Chondrocyte (in vitro differentiated cells): Measurements from ENCODE around the gene ARMC3. TPM values are rescaled to one million over a fixed set of nuclear protein-coding genes. Genes with fewer than 3 reads are reported as not detected.

Experiments used
- DNase-seq: peaks from one replicate; pipeline ENCODE4 v3.0.0; 2021; ENCODE audit warnings: mixed read lengths, low spot score
- H3K27ac Mint-ChIP-seq: one replicate; pipeline ENCODE4 v1.8.0; 2021; ENCODE audit warnings: mild to moderate bottlenecking, moderate library complexity, mixed read lengths; ENCODE audit not compliant: unreplicated experiment
- H3K27me3 Mint-ChIP-seq: 2 replicates; pipeline ENCODE4 v1.8.0; 2021; ENCODE audit warnings: low read depth, mixed read lengths
- H3K36me3 Mint-ChIP-seq: 2 replicates; pipeline ENCODE4 v1.8.0; 2021; ENCODE audit warnings: low read depth, mixed read lengths
- H3K4me1 Mint-ChIP-seq: 2 replicates; pipeline ENCODE4 v1.8.0; 2021; ENCODE audit warnings: low read depth, mild to moderate bottlenecking, mixed read lengths
- H3K4me3 Mint-ChIP-seq: one replicate; pipeline ENCODE4 v1.8.0; 2021; ENCODE audit warnings: mild to moderate bottlenecking, moderate library complexity, mixed read lengths; ENCODE audit not compliant: unreplicated experiment
- H3K9me3 Mint-ChIP-seq: 2 replicates; pipeline ENCODE4 v1.8.0; 2021; ENCODE audit warnings: low read depth, mixed read lengths
- total RNA-seq: library from RNA; stranded (reverse); gene quantifications from 3 replicates; pipeline ENCODE4 v1.2.1, GENCODE V29; 2021
- TF ChIP-seq, protein P1 (sequence below): fragments of 200-600 bp; sonication (generic); IDR thresholded peaks from 2 replicates; pipeline ENCODE4 v1.5.0; 2021; ENCODE audit warnings: antibody characterized with exemption, mild to moderate bottlenecking, moderate library complexity

The ARMC3 gene
- total RNA-seq, 1 donor from 2014 or later = 0.27 TPM

DNA sequence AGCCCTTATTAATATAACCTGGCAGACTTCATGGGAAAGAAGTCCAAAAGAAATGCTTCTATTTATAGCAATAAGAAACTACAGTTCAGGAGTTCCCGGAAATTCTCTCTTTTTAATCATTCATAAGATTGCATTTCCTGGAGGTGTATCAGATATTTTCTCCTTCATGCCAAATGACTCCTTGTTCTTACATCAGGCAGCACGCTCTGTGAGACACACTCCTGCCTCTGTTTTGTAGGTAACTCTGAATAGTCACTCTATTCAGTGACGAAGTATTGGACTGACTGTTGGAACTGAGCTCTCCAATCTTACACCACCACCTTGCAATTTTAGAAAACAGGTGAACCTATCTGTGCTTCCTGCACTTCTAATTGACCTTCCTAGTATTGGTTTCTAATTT lies 88.8 kb downstream of the ARMC3 start:
- Mint-ChIP-seq H3K27me3 (peaks cover 28% of the 10 kb centered on the region), H3K9me3 (peaks cover 9% of the 10 kb centered on the region), H3K4me3 (no peak overlapping the region), H3K4me1 (no peaks in the 10 kb centered on the region), H3K27ac (no peak overlapping the region), H3K36me3 (no peaks in the 10 kb centered on the region)
- no peak for DNase-seq
- TF ChIP-seq, protein P1, sequence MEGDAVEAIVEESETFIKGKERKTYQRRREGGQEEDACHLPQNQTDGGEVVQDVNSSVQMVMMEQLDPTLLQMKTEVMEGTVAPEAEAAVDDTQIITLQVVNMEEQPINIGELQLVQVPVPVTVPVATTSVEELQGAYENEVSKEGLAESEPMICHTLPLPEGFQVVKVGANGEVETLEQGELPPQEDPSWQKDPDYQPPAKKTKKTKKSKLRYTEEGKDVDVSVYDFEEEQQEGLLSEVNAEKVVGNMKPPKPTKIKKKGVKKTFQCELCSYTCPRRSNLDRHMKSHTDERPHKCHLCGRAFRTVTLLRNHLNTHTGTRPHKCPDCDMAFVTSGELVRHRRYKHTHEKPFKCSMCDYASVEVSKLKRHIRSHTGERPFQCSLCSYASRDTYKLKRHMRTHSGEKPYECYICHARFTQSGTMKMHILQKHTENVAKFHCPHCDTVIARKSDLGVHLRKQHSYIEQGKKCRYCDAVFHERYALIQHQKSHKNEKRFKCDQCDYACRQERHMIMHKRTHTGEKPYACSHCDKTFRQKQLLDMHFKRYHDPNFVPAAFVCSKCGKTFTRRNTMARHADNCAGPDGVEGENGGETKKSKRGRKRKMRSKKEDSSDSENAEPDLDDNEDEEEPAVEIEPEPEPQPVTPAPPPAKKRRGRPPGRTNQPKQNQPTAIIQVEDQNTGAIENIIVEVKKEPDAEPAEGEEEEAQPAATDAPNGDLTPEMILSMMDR = no peak

DNA sequence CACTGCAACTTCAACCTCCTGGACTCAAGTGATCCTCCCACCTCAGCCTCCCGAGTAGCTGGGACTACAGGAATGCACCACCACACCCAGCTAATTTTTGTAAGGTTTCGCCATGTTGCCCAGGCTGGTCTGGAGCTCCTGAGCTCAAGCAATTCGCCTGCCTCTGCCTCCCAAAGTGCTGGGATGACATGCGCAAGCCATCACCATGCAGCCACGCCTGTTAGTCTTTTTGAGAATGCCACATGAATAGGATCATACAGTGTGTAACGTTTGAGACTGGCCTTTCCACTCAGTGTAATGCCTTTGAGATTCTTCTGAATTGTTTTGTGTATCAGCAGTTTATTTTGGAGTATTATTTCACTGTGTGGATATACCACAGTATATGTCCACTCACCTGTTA lies 91.8 kb downstream of the ARMC3 start:
- no peaks in the 10 kb centered on the region for H3K4me1 Mint-ChIP-seq
- peaks cover 37% of the 10 kb centered on the region for H3K27me3 Mint-ChIP-seq
- DNase-seq = no peak
- H3K36me3 Mint-ChIP-seq = peaks cover 3% of the 10 kb centered on the region
- H3K9me3 Mint-ChIP-seq = peaks cover 16% of the 10 kb centered on the region
- TF ChIP-seq, protein P1 = no peak
- no peak overlapping the region for H3K27ac Mint-ChIP-seq
- no peak overlapping the region for H3K4me3 Mint-ChIP-seq

DNA sequence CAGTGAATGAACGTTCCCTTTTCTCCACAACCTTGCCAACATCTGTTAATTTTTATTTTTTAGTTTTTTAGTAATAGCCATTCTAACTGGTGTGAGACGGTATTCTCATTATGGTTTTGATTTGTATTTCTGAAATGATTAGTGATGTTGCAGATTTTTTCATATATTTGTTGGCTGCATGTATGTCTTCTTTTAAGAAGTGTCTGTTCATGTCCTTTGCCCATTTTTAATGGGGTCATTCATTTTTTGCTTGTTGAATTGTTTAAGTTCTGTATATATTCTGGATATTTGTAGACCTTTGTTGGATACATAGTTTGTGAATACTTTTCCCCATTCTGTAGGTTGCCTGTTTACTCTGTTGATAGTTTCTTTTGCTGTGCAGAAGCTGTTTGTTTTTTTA lies 93.6 kb downstream of the ARMC3 start:
- H3K4me1 Mint-ChIP-seq = no peaks in the 10 kb centered on the region
- H3K36me3 Mint-ChIP-seq = peaks cover 3% of the 10 kb centered on the region
- DNase-seq = no peak
- TF ChIP-seq, protein P1 = no peak
- H3K9me3 Mint-ChIP-seq = peaks cover 21% of the 10 kb centered on the region
- no peak overlapping the region for H3K27ac Mint-ChIP-seq
- no peak overlapping the region for H3K4me3 Mint-ChIP-seq
- H3K27me3 Mint-ChIP-seq = peaks cover 43% of the 10 kb centered on the region

DNA sequence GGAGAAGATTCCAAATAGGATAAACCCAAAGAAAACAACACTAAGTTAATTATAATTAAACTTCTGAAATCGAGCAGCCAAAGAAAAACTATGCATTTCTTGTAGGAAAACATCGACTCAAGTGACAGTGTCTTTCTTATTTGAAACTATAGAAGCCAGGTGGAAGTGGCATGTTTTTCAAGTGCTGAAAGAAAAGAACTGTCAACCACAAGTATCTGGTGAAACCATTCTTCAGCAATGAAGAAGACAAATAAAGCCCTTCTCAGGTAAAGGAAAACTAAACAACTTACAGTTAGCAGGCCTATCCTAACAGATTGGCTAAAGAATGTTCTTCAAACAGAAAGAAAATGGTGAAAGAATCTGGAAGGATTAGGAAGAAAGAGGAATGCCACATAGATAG lies 96.1 kb downstream of the ARMC3 start:
- TF ChIP-seq, protein P1 = no peak
- peaks cover 42% of the 10 kb centered on the region for H3K27me3 Mint-ChIP-seq
- DNase-seq = no peak
- no peak overlapping the region for H3K4me3 Mint-ChIP-seq
- H3K4me1 Mint-ChIP-seq = no peaks in the 10 kb centered on the region
- peaks cover 28% of the 10 kb centered on the region for H3K9me3 Mint-ChIP-seq
- peaks cover 3% of the 10 kb centered on the region for H3K36me3 Mint-ChIP-seq
- H3K27ac Mint-ChIP-seq = no peak overlapping the region

DNA sequence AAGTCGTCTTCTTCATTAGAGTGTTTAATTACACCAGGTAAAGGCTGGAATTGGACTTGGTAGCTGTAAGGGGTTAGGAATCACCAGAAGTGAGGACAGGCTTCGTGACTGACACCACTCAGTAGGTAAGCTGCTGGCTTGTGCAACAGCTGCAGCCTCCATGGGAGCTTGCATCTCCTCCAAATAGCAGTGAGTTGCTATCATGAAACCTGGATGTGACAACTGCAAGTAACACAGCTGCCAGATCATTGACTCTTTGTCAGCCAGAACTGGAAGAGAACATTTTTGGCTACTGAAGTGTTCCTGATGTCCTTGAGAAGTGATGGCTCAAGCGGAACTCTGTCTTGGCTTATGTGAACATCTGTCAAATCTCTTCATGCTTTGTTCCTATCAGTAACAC lies 103.5 kb downstream of the ARMC3 start:
- no peaks in the 10 kb centered on the region for H3K4me1 Mint-ChIP-seq
- H3K27me3 Mint-ChIP-seq = peaks cover 33% of the 10 kb centered on the region
- H3K36me3 Mint-ChIP-seq = no peaks in the 10 kb centered on the region
- H3K27ac Mint-ChIP-seq = no peak overlapping the region
- no peak overlapping the region for H3K4me3 Mint-ChIP-seq
- DNase-seq = no peak
- peaks cover 18% of the 10 kb centered on the region for H3K9me3 Mint-ChIP-seq
- TF ChIP-seq, protein P1 = no peak
